Measurements from ENCODE around the gene ULK3. TPM values are rescaled to one million over a fixed set of nuclear protein-coding genes. Genes with fewer than 3 reads are reported as not detected.

The ULK3 gene
- total RNA-seq, 2 experiments from 2014 or later: 37.8 to 38.9 TPM

- Histone ChIP-seq H3K27ac (ENCODE audit: low read depth in 1 of 2, low read length in 2 of 2) (no peak overlapping the region), H3K36me3 (ENCODE audit: insufficient read depth, low read length) (peaks cover 47% of the 10 kb centered on the region), H3K9me3 (ENCODE audit: control insufficient read depth in 1 of 2, insufficient read depth in 1 of 2, low read length in 2 of 2) (no peaks in the 10 kb centered on the region), H3K4me1 (ENCODE audit: insufficient read depth, low read length) (peaks cover 32% of the 10 kb centered on the region), H3K4me3 (ENCODE audit: low read length) (no peak overlapping the region), H3K27me3 (ENCODE audit: control insufficient read depth in 1 of 2, insufficient read depth in 2 of 2, low read length in 2 of 2) (no peaks in the 10 kb centered on the region)
- DNase-seq (no peak), ATAC-seq (ENCODE audit: poor library complexity) (no peak)
- CTCF ChIA-PET: no interaction called here
- peaks cover 30% of the 10 kb centered on the region for H3K4me1 Mint-ChIP-seq (ENCODE audit: low read depth)
- H3K36me3 Mint-ChIP-seq (ENCODE audit: low read depth): peaks cover 39% of the 10 kb centered on the region
- TF ChIP-seq, protein P1, sequence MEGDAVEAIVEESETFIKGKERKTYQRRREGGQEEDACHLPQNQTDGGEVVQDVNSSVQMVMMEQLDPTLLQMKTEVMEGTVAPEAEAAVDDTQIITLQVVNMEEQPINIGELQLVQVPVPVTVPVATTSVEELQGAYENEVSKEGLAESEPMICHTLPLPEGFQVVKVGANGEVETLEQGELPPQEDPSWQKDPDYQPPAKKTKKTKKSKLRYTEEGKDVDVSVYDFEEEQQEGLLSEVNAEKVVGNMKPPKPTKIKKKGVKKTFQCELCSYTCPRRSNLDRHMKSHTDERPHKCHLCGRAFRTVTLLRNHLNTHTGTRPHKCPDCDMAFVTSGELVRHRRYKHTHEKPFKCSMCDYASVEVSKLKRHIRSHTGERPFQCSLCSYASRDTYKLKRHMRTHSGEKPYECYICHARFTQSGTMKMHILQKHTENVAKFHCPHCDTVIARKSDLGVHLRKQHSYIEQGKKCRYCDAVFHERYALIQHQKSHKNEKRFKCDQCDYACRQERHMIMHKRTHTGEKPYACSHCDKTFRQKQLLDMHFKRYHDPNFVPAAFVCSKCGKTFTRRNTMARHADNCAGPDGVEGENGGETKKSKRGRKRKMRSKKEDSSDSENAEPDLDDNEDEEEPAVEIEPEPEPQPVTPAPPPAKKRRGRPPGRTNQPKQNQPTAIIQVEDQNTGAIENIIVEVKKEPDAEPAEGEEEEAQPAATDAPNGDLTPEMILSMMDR (IDR thresholded peaks at IDR 0.05): no peak
- no peaks in the 10 kb centered on the region for H3K9me3 Mint-ChIP-seq
- POLR2A ChIA-PET: no interaction called here
- no peaks in the 10 kb centered on the region for H3K27me3 Mint-ChIP-seq
- intact Hi-C loops (cut with DNase I, micrococcal nuclease): loop anchor here in 1 of 2 experiments (5.0 to 10.0 kb wide), 2 partner anchors 37 to 204 kb away; no protein-coding TSS in a partner anchor
- no peak overlapping the region for H3K27ac Mint-ChIP-seq
- H3K4me3 Mint-ChIP-seq: no peak overlapping the region
Observed at GRCh38 chr15:74838746-74839525, 4.0 kb downstream of the ULK3 start.

- peaks cover 47% of the 10 kb centered on the region for H3K36me3 ChIP-seq (ENCODE audit: insufficient read depth, low read length)
- peaks cover 33% of the 10 kb centered on the region for H3K36me3 Mint-ChIP-seq (ENCODE audit: low read depth)
- DNase-seq: no peak
- ChIA-PET CTCF (no interaction called here), POLR2A (no interaction called here)
- H3K9me3 Mint-ChIP-seq: no peaks in the 10 kb centered on the region
- peaks cover 24% of the 10 kb centered on the region for H3K4me1 Mint-ChIP-seq (ENCODE audit: low read depth)
- H3K4me3 Mint-ChIP-seq: no peak overlapping the region
- no peak overlapping the region for H3K4me3 ChIP-seq (ENCODE audit: low read length)
- intact Hi-C loops (cut with DNase I, micrococcal nuclease): loop anchor here in 1 of 2 experiments (5.0 to 10.0 kb wide), 2 partner anchors 36 to 203 kb away; no protein-coding TSS in a partner anchor
- TF ChIP-seq, protein P1 (IDR thresholded peaks at IDR 0.05): no peak
- H3K4me1 ChIP-seq (ENCODE audit: insufficient read depth, low read length): peaks cover 24% of the 10 kb centered on the region
- no peaks in the 10 kb centered on the region for H3K27me3 Mint-ChIP-seq
- H3K27me3 ChIP-seq (ENCODE audit: control insufficient read depth in 1 of 2, insufficient read depth in 2 of 2, low read length in 2 of 2): no peaks in the 10 kb centered on the region
- no peaks in the 10 kb centered on the region for H3K9me3 ChIP-seq (ENCODE audit: control insufficient read depth in 1 of 2, insufficient read depth in 1 of 2, low read length in 2 of 2)
- H3K27ac Mint-ChIP-seq: no peak overlapping the region
- no peak overlapping the region for H3K27ac ChIP-seq (ENCODE audit: low read depth in 1 of 2, low read length in 2 of 2)
- no peak for ATAC-seq (ENCODE audit: poor library complexity)
Observed at GRCh38 chr15:74838137-74838516, 4.8 kb downstream of the ULK3 start.

- H3K27me3 ChIP-seq (ENCODE audit: control insufficient read depth in 1 of 2, insufficient read depth in 2 of 2, low read length in 2 of 2): no peaks in the 10 kb centered on the region
- POLR2A ChIA-PET: no interaction called here
- no peak for ATAC-seq (ENCODE audit: poor library complexity)
- peaks cover 20% of the 10 kb centered on the region for H3K4me1 Mint-ChIP-seq (ENCODE audit: low read depth)
- CTCF ChIA-PET: interaction anchor here (1.7 kb wide), 1 partner anchor 69 kb away, joined by 6 read pairs; no protein-coding TSS in a partner anchor
- H3K27ac Mint-ChIP-seq: no peak overlapping the region
- peaks cover 23% of the 10 kb centered on the region for H3K4me1 ChIP-seq (ENCODE audit: insufficient read depth, low read length)
- peaks cover 31% of the 10 kb centered on the region for H3K36me3 Mint-ChIP-seq (ENCODE audit: low read depth)
- H3K9me3 Mint-ChIP-seq: no peaks in the 10 kb centered on the region
- peaks cover 47% of the 10 kb centered on the region for H3K36me3 ChIP-seq (ENCODE audit: insufficient read depth, low read length)
- no peak overlapping the region for H3K4me3 Mint-ChIP-seq
- H3K9me3 ChIP-seq (ENCODE audit: control insufficient read depth in 1 of 2, insufficient read depth in 1 of 2, low read length in 2 of 2): no peaks in the 10 kb centered on the region
- intact Hi-C loops (cut with DNase I, micrococcal nuclease): loop anchor here in 1 of 2 experiments (5.0 to 10.0 kb wide), 2 partner anchors 35 to 203 kb away; no protein-coding TSS in a partner anchor
- TF ChIP-seq, protein P1 (IDR thresholded peaks at IDR 0.05): no peak
- DNase-seq: peak in 1 of 14 experiments; percentile 14
- no peaks in the 10 kb centered on the region for H3K27me3 Mint-ChIP-seq
- no peak overlapping the region for H3K27ac ChIP-seq (ENCODE audit: low read depth in 1 of 2, low read length in 2 of 2)
- H3K4me3 ChIP-seq (ENCODE audit: low read length): no peak overlapping the region
Observed at GRCh38 chr15:74837482-74838136, 5.3 kb downstream of the ULK3 start.

Data from CD4-positive, alpha-beta T cell (primary cell).